Measurements from ENCODE around the gene KCNK5. TPM values are rescaled to one million over a fixed set of nuclear protein-coding genes. Genes with fewer than 3 reads are reported as not detected.

KCNK5 gene
- total and polyA plus RNA-seq, 2 donors (not counting 3 experiments of a cell fraction or from before 2014, with no cell fraction given): not detected

DNA sequence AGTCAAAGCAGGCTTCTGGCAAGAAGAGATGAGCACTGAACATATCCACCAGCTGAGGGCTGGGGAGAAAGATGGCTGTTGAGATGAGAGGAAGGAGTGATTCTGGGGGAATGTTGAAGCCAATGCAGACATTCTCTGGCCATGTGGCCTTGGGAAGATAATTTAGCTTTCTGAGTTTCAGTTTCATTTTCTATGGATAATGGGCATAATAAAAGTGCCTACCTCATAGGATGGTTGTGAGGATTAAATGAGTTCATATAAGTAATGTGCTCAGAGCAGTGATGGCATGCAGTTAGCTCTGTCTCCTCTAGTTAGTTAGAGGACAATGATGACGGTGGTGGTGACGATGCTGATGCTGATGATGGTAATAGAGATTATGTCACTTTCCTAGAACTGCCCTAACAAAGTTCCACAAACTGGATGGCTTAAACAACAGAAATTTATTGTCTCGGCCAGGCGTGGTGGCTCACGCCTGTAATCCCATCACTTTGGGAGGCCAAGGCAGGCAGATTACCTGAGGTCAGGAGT lies 18.5 kb upstream of the KCNK5 start:
- no TSS peak for BruUV-seq (replicated peaks)
- intact Hi-C loops (cut with micrococcal nuclease) (no loop called here), dilution Hi-C loops (cut with MboI; ENCODE audit: extremely low pct_ligation_motif_present, low sequenced_read_pairs) (no loop called here)
- H4K20me1 ChIP-seq (replicated peaks; ENCODE audit: control insufficient read depth, extremely low read depth, insufficient read depth, low read length): no peaks in the 10 kb centered on the region
- H3K79me2 ChIP-seq (ENCODE audit: control insufficient read depth, insufficient read depth, low read length): no peaks in the 10 kb centered on the region
- H3K27ac ChIP-seq (ENCODE audit: insufficient read depth, low read depth, low read length): no peak overlapping the region
- no peaks in the 10 kb centered on the region for H3K9me3 ChIP-seq (replicated peaks; ENCODE audit: control insufficient read depth, insufficient read depth, low read length)
- POLR2A ChIA-PET: no interaction called here
- no peak overlapping the region for H3K4me2 ChIP-seq (ENCODE audit: insufficient read depth, low read length)
- no peak overlapping the region for H3K4me3 ChIP-seq (replicated peaks in 1 of 3; ENCODE audit: insufficient read depth in 1 of 3, low read depth in 1 of 3, low read length in 3 of 3)
- TF ChIP-seq FOS (IDR thresholded peaks at IDR 0.05; ENCODE audit: borderline replicate concordance, insufficient read depth, low read length) (no peak), POLR2AphosphoS5 (IDR thresholded peaks at IDR 0.05; ENCODE audit: insufficient read depth, low read depth, low read length) (no peak), EZH2 (IDR thresholded peaks at IDR 0.05; ENCODE audit: borderline replicate concordance, low read depth, low read length, severe bottlenecking) (no peak)
- FAIRE-seq (no peak), DNase-seq (ENCODE audit: low read depth, low spot score) (no peak)
- no peak overlapping the region for H3K9ac ChIP-seq (replicated peaks; ENCODE audit: extremely low read depth, insufficient read depth, low read length)
- no peak overlapping the region for H2AFZ ChIP-seq (ENCODE audit: low read depth, low read length)
- no peaks in the 10 kb centered on the region for H3K36me3 ChIP-seq (ENCODE audit: control insufficient read depth in 2 of 2, extremely low read depth in 1 of 2, insufficient read depth in 2 of 2, low read length in 2 of 2)
- H3K4me1 ChIP-seq (ENCODE audit: control insufficient read depth, extremely low read depth, insufficient read depth, low read length): no peaks in the 10 kb centered on the region
- CTCF ChIA-PET: no interaction called here
- no peaks in the 10 kb centered on the region for H3K9me1 ChIP-seq (replicated peaks; ENCODE audit: control insufficient read depth, extremely low read depth, insufficient read depth, low read length)
- no peaks in the 10 kb centered on the region for H3K27me3 ChIP-seq (ENCODE audit: control insufficient read depth in 2 of 2, insufficient read depth in 2 of 2, low read length in 2 of 2)

DNA sequence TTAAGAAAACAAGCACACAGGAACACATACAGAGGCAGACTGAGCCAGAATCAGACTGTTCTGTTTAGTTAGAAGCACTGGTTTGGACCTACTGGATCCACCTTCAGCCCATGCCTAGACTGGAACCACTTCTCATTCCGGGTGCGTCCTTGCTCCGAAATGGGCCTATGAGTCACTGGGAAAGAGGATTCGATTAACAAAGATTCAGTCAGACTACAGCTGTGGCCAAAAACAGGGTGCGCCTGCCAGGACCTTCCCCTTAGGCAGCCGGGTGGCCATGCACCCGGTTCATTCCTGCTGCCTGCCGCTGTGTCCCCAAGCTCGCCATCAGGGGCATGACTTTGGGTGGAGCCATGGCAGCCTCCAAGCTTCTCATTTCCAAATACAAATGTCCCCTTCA lies 14.5 kb upstream of the KCNK5 start:
- TF ChIP-seq, protein P1, sequence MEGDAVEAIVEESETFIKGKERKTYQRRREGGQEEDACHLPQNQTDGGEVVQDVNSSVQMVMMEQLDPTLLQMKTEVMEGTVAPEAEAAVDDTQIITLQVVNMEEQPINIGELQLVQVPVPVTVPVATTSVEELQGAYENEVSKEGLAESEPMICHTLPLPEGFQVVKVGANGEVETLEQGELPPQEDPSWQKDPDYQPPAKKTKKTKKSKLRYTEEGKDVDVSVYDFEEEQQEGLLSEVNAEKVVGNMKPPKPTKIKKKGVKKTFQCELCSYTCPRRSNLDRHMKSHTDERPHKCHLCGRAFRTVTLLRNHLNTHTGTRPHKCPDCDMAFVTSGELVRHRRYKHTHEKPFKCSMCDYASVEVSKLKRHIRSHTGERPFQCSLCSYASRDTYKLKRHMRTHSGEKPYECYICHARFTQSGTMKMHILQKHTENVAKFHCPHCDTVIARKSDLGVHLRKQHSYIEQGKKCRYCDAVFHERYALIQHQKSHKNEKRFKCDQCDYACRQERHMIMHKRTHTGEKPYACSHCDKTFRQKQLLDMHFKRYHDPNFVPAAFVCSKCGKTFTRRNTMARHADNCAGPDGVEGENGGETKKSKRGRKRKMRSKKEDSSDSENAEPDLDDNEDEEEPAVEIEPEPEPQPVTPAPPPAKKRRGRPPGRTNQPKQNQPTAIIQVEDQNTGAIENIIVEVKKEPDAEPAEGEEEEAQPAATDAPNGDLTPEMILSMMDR (IDR thresholded peaks at IDR 0.05; ENCODE audit: extremely low read depth in 1 of 2, insufficient read depth in 1 of 2, low read depth in 1 of 2, low read length in 2 of 2): no peak
- TF ChIP-seq POLR2A (IDR thresholded peaks at IDR 0.05; ENCODE audit: low read depth, low read length): no peak
- TF ChIP-seq JUN (IDR thresholded peaks at IDR 0.05; ENCODE audit: borderline replicate concordance, insufficient read depth, insufficient read length, low read depth): no peak
- no peaks in the 10 kb centered on the region for H3K79me2 ChIP-seq (ENCODE audit: control insufficient read depth, insufficient read depth, low read length)
- no peak overlapping the region for H3K4me3 ChIP-seq (replicated peaks in 1 of 3; ENCODE audit: insufficient read depth in 1 of 3, low read depth in 1 of 3, low read length in 3 of 3)
- intact Hi-C loops (cut with micrococcal nuclease): no loop called here
- no peaks in the 10 kb centered on the region for H3K36me3 ChIP-seq (ENCODE audit: control insufficient read depth in 2 of 2, extremely low read depth in 1 of 2, insufficient read depth in 2 of 2, low read length in 2 of 2)
- H3K27me3 ChIP-seq (ENCODE audit: control insufficient read depth in 2 of 2, insufficient read depth in 2 of 2, low read length in 2 of 2): no peaks in the 10 kb centered on the region
- ChIA-PET POLR2A (no interaction called here), CTCF (no interaction called here)
- dilution Hi-C loops (cut with MboI; ENCODE audit: extremely low pct_ligation_motif_present, low sequenced_read_pairs): no loop called here
- DNase-seq (ENCODE audit: low read depth, low spot score) (no peak), FAIRE-seq (no peak)
- no peaks in the 10 kb centered on the region for H3K4me1 ChIP-seq (ENCODE audit: control insufficient read depth, extremely low read depth, insufficient read depth, low read length)
- no TSS peak for BruUV-seq (replicated peaks)
- H3K9me3 ChIP-seq (replicated peaks; ENCODE audit: control insufficient read depth, insufficient read depth, low read length): no peaks in the 10 kb centered on the region
- no peak overlapping the region for H2AFZ ChIP-seq (ENCODE audit: low read depth, low read length)
- no peaks in the 10 kb centered on the region for H4K20me1 ChIP-seq (replicated peaks; ENCODE audit: control insufficient read depth, extremely low read depth, insufficient read depth, low read length)
- H3K9me1 ChIP-seq (replicated peaks; ENCODE audit: control insufficient read depth, extremely low read depth, insufficient read depth, low read length): no peaks in the 10 kb centered on the region
- H3K4me2 ChIP-seq (ENCODE audit: insufficient read depth, low read length): no peak overlapping the region
- H3K27ac ChIP-seq (ENCODE audit: insufficient read depth, low read depth, low read length): no peak overlapping the region
- no peak overlapping the region for H3K9ac ChIP-seq (replicated peaks; ENCODE audit: extremely low read depth, insufficient read depth, low read length)
